IMR-90 (cell line): ENCODE measurements around the gene XAF1. TPM values are rescaled to one million over a fixed set of nuclear protein-coding genes. Genes with fewer than 3 reads are reported as not detected.

ENCODE experiments used
- ATAC-seq: fragments of 200-7000 bp; cut with Tn5 transposase; 2 replicates; pipeline ENCODE4 v1.9.1; 2020; ENCODE audit warnings: low read depth, mild to moderate bottlenecking, moderate library complexity
- BruUV-seq: library from RNA; stranded (reverse); fragments of 400-500 nt; replicated peaks from 2 replicates; lab custom pipeline; 2021; lab: Mats Ljungman, UMichigan
- CTCF ChIA-PET: fragments of 300-600 bp; formaldehyde crosslinking; extraction: SDS; loops from one replicate; lab custom pipeline; 2021; ENCODE audit warnings: antibody characterized with exemption; lab: Yijun Ruan, JAX
- POLR2A ChIA-PET: fragments of 300-600 bp; sonication (Branson Sonifier 250); formaldehyde crosslinking; loops from one replicate; lab custom pipeline; 2022; ENCODE audit warnings: antibody characterized with exemption; ENCODE audit not compliant: unreplicated experiment; lab: Charles Lee
- DNase-seq: peaks from one replicate; pipeline ENCODE4 v3.0.0; 2013
- H2AFZ ChIP-seq: replicated peaks from 2 replicates; pipeline ENCODE3; 2013; ENCODE audit warnings: low read length, mild to moderate bottlenecking; ENCODE audit not compliant: poor library complexity
- H2AK5ac ChIP-seq: 2 replicates; pipeline ENCODE4 v1.6.1; 2013; ENCODE audit warnings: low read depth, low read length, inconsistent platforms
- H2AK9ac ChIP-seq: replicated peaks from 2 replicates; pipeline ENCODE3; 2013; ENCODE audit warnings: mild to moderate bottlenecking, low read depth, low read length, moderate library complexity; ENCODE audit not compliant: poor library complexity
- H2BK120ac ChIP-seq: 2 replicates; pipeline ENCODE4 v1.6.1; 2013; ENCODE audit warnings: low read depth, low read length, inconsistent platforms
- H2BK15ac ChIP-seq: 3 replicates; pipeline ENCODE4 v1.6.1; 2013; ENCODE audit warnings: low read depth, low read length, inconsistent platforms
- H2BK20ac ChIP-seq: 2 replicates; pipeline ENCODE4 v1.6.1; 2013; ENCODE audit warnings: low read depth, mild to moderate bottlenecking, inconsistent platforms, low read length, moderate library complexity
- H2BK5ac ChIP-seq: 2 replicates; pipeline ENCODE4 v1.6.1; 2013; ENCODE audit warnings: mild to moderate bottlenecking, low read depth, low read length, inconsistent platforms; ENCODE audit not compliant: poor library complexity, severe bottlenecking
- H3K14ac ChIP-seq: replicated peaks from 2 replicates; pipeline ENCODE4 v1.6.1; 2013; ENCODE audit warnings: low read depth, low read length, inconsistent platforms
- H3K18ac ChIP-seq: 2 replicates; pipeline ENCODE4 v1.6.1; 2013; ENCODE audit warnings: low read depth, low read length, control low read depth
- H3K23ac ChIP-seq: 2 replicates; pipeline ENCODE4 v1.6.1; 2013; ENCODE audit warnings: low read depth, low read length, inconsistent platforms
- H3K27ac ChIP-seq: 2 replicates; pipeline ENCODE4 v1.5.1; 2013; ENCODE audit warnings: mild to moderate bottlenecking, control low read depth, low read length; ENCODE audit not compliant: insufficient read depth
- H3K27me3 ChIP-seq: 2 replicates; pipeline ENCODE4 v1.6.1; 2013; ENCODE audit warnings: low read length; ENCODE audit not compliant: control insufficient read depth, insufficient read depth
- H3K36me3 ChIP-seq: 2 replicates; pipeline ENCODE4 v1.6.1; 2013; ENCODE audit warnings: low read length, mixed read lengths; ENCODE audit not compliant: control insufficient read depth, insufficient read depth
- H3K4ac ChIP-seq: 2 replicates; pipeline ENCODE4 v1.6.1; 2013; ENCODE audit warnings: low read depth, low read length, inconsistent platforms
- H3K4me1 ChIP-seq: 2 replicates; pipeline ENCODE4 v1.6.1; 2013; ENCODE audit warnings: low read length, mixed read lengths; ENCODE audit not compliant: control insufficient read depth, insufficient read depth
- H3K4me2 ChIP-seq: 2 replicates; pipeline ENCODE4 v1.6.1; 2013; ENCODE audit warnings: low read depth, mild to moderate bottlenecking, control low read depth, low read length, moderate library complexity
- H3K4me3 ChIP-seq: 2 replicates; pipeline ENCODE4 v1.5.1; 2013; ENCODE audit warnings: low read depth, mild to moderate bottlenecking, control low read depth, low read length, moderate library complexity; ENCODE audit not compliant: insufficient read depth
- H3K56ac ChIP-seq: 2 replicates; pipeline ENCODE4 v1.6.1; 2013; ENCODE audit warnings: low read length, inconsistent platforms; ENCODE audit not compliant: insufficient read depth; ENCODE audit errors: extremely low read depth
- H3K79me1 ChIP-seq, 2 experiments: 2 replicates each; pipeline ENCODE4 v1.6.1; 2013; ENCODE audit warnings: low read length in 2 of 2, inconsistent platforms in 1 of 2, low read depth in 1 of 2
- H3K9ac ChIP-seq: 2 replicates; pipeline ENCODE4 v1.6.1; 2013; ENCODE audit warnings: low read depth, low read length, control low read depth
- H3K9me1 ChIP-seq: 2 replicates; pipeline ENCODE4 v1.6.1; 2013; ENCODE audit warnings: low read length, inconsistent platforms; ENCODE audit not compliant: insufficient read depth
- H3K9me3 ChIP-seq: 2 replicates; pipeline ENCODE4 v1.6.1; 2013; ENCODE audit warnings: low read length; ENCODE audit not compliant: control insufficient read depth, insufficient read depth
- H4K20me1 ChIP-seq: 2 replicates; pipeline ENCODE4 v1.6.1; 2013; ENCODE audit warnings: low read length, inconsistent platforms; ENCODE audit not compliant: insufficient read depth
- H4K5ac ChIP-seq: 2 replicates; pipeline ENCODE4 v1.6.1; 2013; ENCODE audit warnings: mild to moderate bottlenecking, low read depth, low read length, control low read depth
- H4K8ac ChIP-seq, 2 experiments: 2 replicates each; pipeline ENCODE4 v1.6.1; 2013; ENCODE audit warnings: low read depth in 2 of 2, low read length in 2 of 2, control low read depth in 1 of 2, inconsistent platforms in 1 of 2
- H4K91ac ChIP-seq: 2 replicates; pipeline ENCODE4 v1.6.1; 2013; ENCODE audit warnings: low read depth, low read length, inconsistent platforms; ENCODE audit not compliant: insufficient read depth
- CEBPB ChIP-seq: IDR thresholded peaks from 2 replicates; pipeline ENCODE4 v1.6.1; 2012; ENCODE audit warnings: low read depth, low read length, improper control_type of control experiment
- CHD1 ChIP-seq: IDR thresholded peaks from 2 replicates; pipeline ENCODE4 v1.6.1; 2012; ENCODE audit warnings: low read depth, low read length, improper control_type of control experiment
- POLR2A ChIP-seq: IDR thresholded peaks from 2 replicates; pipeline ENCODE4 v1.6.1; 2012; ENCODE audit warnings: mild to moderate bottlenecking, low read depth, low read length
- RAD21 ChIP-seq: IDR thresholded peaks from 2 replicates; pipeline ENCODE4 v1.6.1; 2012; ENCODE audit warnings: low read length, improper control_type of control experiment
- RCOR1 ChIP-seq: IDR thresholded peaks from 2 replicates; pipeline ENCODE4 v1.6.1; 2012; ENCODE audit warnings: mild to moderate bottlenecking, low read length, improper control_type of control experiment; ENCODE audit not compliant: insufficient replicate concordance
- WGBS, 2 experiments: methylation state at CpG; one replicate each; pipeline versions ENCODE4 v1.1.5 to v1.1.7; 2013; ENCODE audit warnings: missing lambda C conversion rate in 2 of 2; ENCODE audit not compliant: insufficient read length in 1 of 2; ENCODE audit errors: extremely low coverage in 2 of 2; 5-methylcytosine and 5-hydroxymethylcytosine counted together
- dilution Hi-C: fragments of 300-500 bp; cut with HindIII; formaldehyde crosslinking; loops from one replicate; pipeline ENCODE4 v1.14.3; 2018; ENCODE audit warnings: low sequenced_read_pairs; ENCODE audit not compliant: unreplicated experiment
- in situ Hi-C: fragments of 300-500 bp; cut with MboI; formaldehyde crosslinking; loops from 3 replicates; pipeline ENCODE4 v1.14.3; 2019; ENCODE audit warnings: low sequenced_read_pairs, inconsistent platforms, mixed read lengths
- intact Hi-C: fragments of 100-400 bp; cut with micrococcal nuclease; formaldehyde crosslinking; loops from 2 replicates; pipeline ENCODE4 v1.10.0; 2022
- polyA plus RNA-seq, 3 experiments: library from polyadenylated mRNA; depleted of rRNA; stranded (reverse); fragments of >200 nt; gene quantifications; 2 replicates each; pipeline ENCODE4 v1.2.3, GENCODE V29; 2012; ENCODE audit warnings: low replicate concordance in 1 of 3
- total RNA-seq: library from RNA; depleted of rRNA; stranded (reverse); fragments of >200 nt; gene quantifications from 2 replicates; pipeline ENCODE4 v1.2.3, GENCODE V29; 2012

Gene XAF1
- total and polyA plus RNA-seq, 2 of the 4 experiments (the other 2 are of a cell fraction) = 1.3 to 3.9 TPM

- TF ChIP-seq RCOR1 = peak; percentile 53
- TF ChIP-seq CEBPB = peak; percentile 97
- no peak for TF ChIP-seq RAD21
- peak; percentile 81 for TF ChIP-seq POLR2A
These were observed 3.6 kb upstream of the XAF1 start (continued) for GRCh38 chr17:6752068-6752909.

- Histone ChIP-seq H4K5ac (peak overlapping the region; percentile 84), H2AK5ac (peak overlapping the region; percentile 46; the same call in 1 of the 2 replicates), H2BK120ac (peak overlapping the region; percentile 95), H3K9ac (peak overlapping the region; percentile 40), H3K79me1 (no peaks in the 10 kb centered on the region), H3K4ac (peak overlapping the region; percentile 94), H2BK5ac (peak overlapping the region; percentile 83), H3K4me2 (peak overlapping the region; percentile 51), H2BK15ac (peak overlapping the region; percentile 75), H3K14ac (peak overlapping the region; percentile 90), H3K23ac (peak overlapping the region; percentile 91), H3K27me3 (no peaks in the 10 kb centered on the region), H2AK9ac (peak overlapping the region; percentile 10), H3K9me3 (no peaks in the 10 kb centered on the region), H3K9me1 (peaks cover 12% of the 10 kb centered on the region), H2BK20ac (peak overlapping the region; percentile 94), H4K91ac (peak overlapping the region; percentile 95), H4K8ac (peak overlapping the region; percentile 75 to 91), H3K4me3 (no peak overlapping the region), H4K20me1 (no peaks in the 10 kb centered on the region), H2AFZ (peak overlapping the region; percentile 83), H3K18ac (peak overlapping the region; percentile 75), H3K27ac (peak overlapping the region; percentile 92), H3K56ac (peak overlapping the region; percentile 93), H3K4me1 (peaks cover 15% of the 10 kb centered on the region), H3K36me3 (no peaks in the 10 kb centered on the region)
- CTCF ChIA-PET = interaction anchor here (0.6 kb wide), 1 partner anchor 91 kb away, joined by 5 read pairs; no protein-coding TSS in a partner anchor
- intact Hi-C loops = loop anchor here (2.0 to 10.0 kb wide), 2 partner anchors 88 to 262 kb away; a partner anchor contains a TSS
- peak; percentile 77 for DNase-seq
- dilution Hi-C loops = no loop called here
- 0% methylated on average over 1 of the region's 9 CpGs; no CpG with 5 or more reads in 1 of the 2 experiments for WGBS, 2 experiments
- peak; percentile 48 for ATAC-seq
- in situ Hi-C loops = no loop called here
- POLR2A ChIA-PET = interaction anchor here (0.7 kb wide), 1 partner anchor 9 kb away, joined by 3 read pairs; no protein-coding TSS in a partner anchor
- TF ChIP-seq CEBPB = peak; percentile 75
- TF ChIP-seq CHD1 = no peak
- BruUV-seq = no TSS peak
These were observed 2.8 kb upstream of the XAF1 start for GRCh38 chr17:6753006-6753445.
